Mesendoderm (in vitro differentiated cells): ENCODE results near the gene PHF21A.
"Not testable (repeated sequence)": the region's sequence is repeated elsewhere in the genome, so short reads cannot be mapped to it uniquely, and the experiment has no call there.

Source experiments
- DNase-seq: peaks from one replicate; pipeline ENCODE4 v3.0.0; 2013
- H2AK5ac ChIP-seq: 2 replicates; pipeline ENCODE4 v1.6.1; 2013; ENCODE audit warnings: low read length, inconsistent platforms
- H2BK120ac ChIP-seq: 2 replicates; pipeline ENCODE4 v1.6.1; 2013; ENCODE audit warnings: low read depth, mild to moderate bottlenecking, low read length, moderate library complexity, mixed read lengths
- H2BK15ac ChIP-seq: replicated peaks from 2 replicates; pipeline ENCODE4 v1.6.1; 2013; ENCODE audit warnings: low read depth, mild to moderate bottlenecking, moderate library complexity
- H2BK5ac ChIP-seq: 2 replicates; pipeline ENCODE4 v1.6.1; 2013; ENCODE audit warnings: low read length, inconsistent platforms
- H3K18ac ChIP-seq: 2 replicates; pipeline ENCODE4 v1.6.1; 2013; ENCODE audit warnings: mild to moderate bottlenecking, low read length, mixed read lengths
- H3K23ac ChIP-seq: one replicate; pipeline ENCODE4 v1.6.1; 2013; ENCODE audit warnings: low read length
- H3K27ac ChIP-seq: 2 replicates; pipeline ENCODE4 v1.5.1; 2013; ENCODE audit warnings: low read depth, mild to moderate bottlenecking, inconsistent platforms, low read length, moderate library complexity
- H3K27me3 ChIP-seq: 2 replicates; pipeline ENCODE4 v1.6.1; 2013; ENCODE audit warnings: low read length, control low read depth, mild to moderate bottlenecking, inconsistent platforms; ENCODE audit not compliant: insufficient read depth, poor library complexity
- H3K36me3 ChIP-seq: 2 replicates; pipeline ENCODE4 v1.6.1; 2013; ENCODE audit warnings: low read length, inconsistent platforms; ENCODE audit not compliant: control insufficient read depth, insufficient read depth
- H3K4ac ChIP-seq: one replicate; pipeline ENCODE4 v1.6.1; 2013; ENCODE audit warnings: low read depth, mild to moderate bottlenecking, low read length, moderate library complexity
- H3K4me1 ChIP-seq: 2 replicates; pipeline ENCODE4 v1.6.1; 2013; ENCODE audit warnings: low read depth, low read length, inconsistent platforms; ENCODE audit not compliant: control insufficient read depth
- H3K4me2 ChIP-seq: 2 replicates; pipeline ENCODE4 v1.6.1; 2013; ENCODE audit warnings: low read length
- H3K4me3 ChIP-seq: 2 replicates; pipeline ENCODE4 v1.5.1; 2013; ENCODE audit warnings: mild to moderate bottlenecking, low read length
- H3K56ac ChIP-seq: one replicate; pipeline ENCODE4 v1.6.1; 2013; ENCODE audit warnings: low read length
- H3K79me1 ChIP-seq: 2 replicates; pipeline ENCODE4 v1.6.1; 2013; ENCODE audit warnings: low read length, inconsistent platforms
- H3K79me2 ChIP-seq: 2 replicates; pipeline ENCODE4 v1.6.1; 2013; ENCODE audit warnings: mild to moderate bottlenecking, low read length; ENCODE audit not compliant: control insufficient read depth, insufficient read depth
- H3K9ac ChIP-seq: 2 replicates; pipeline ENCODE4 v1.6.1; 2013; ENCODE audit warnings: low read length, inconsistent platforms
- H4K5ac ChIP-seq: one replicate; pipeline ENCODE4 v1.6.1; 2013; ENCODE audit warnings: low read length
- H4K8ac ChIP-seq: one replicate; pipeline ENCODE4 v1.6.1; 2013; ENCODE audit warnings: low read depth, mild to moderate bottlenecking, control low read depth, low read length, moderate library complexity
- WGBS: extraction: QIAGEN DNeasy Blood & Tissue Kit; methylation state at CpG from one replicate; pipeline ENCODE4 v1.1.7; 2013; ENCODE audit warnings: low lambda C conversion rate, missing lambda C conversion rate; ENCODE audit not compliant: insufficient coverage; ENCODE audit errors: extremely low coverage; 5-methylcytosine and 5-hydroxymethylcytosine counted together

Gene PHF21A

GRCh38 chr11:45905576-45905975 lies 215.7 kb downstream of the PHF21A start:
- not testable (repeated sequence) for H3K79me1 ChIP-seq, H3K9ac ChIP-seq
- no CpG with 5 or more reads among the region's 6 CpGs for WGBS

GRCh38 chr11:45905095-45905494 lies 216.2 kb downstream of the PHF21A start:
- Histone ChIP-seq H3K23ac (no peak overlapping the region), H3K4me2 (no peak overlapping the region), H2BK120ac (no peak overlapping the region), H2AK5ac (no peak overlapping the region), H2BK15ac (no peak overlapping the region), H4K8ac (no peak overlapping the region), H3K4me3 (no peak overlapping the region), H3K4me1 (peaks cover 1% of the 10 kb centered on the region), H3K79me2 (no peaks in the 10 kb centered on the region), H3K27me3 (no peaks in the 10 kb centered on the region), H3K4ac (no peak overlapping the region), H2BK5ac (no peak overlapping the region), H3K18ac (no peak overlapping the region), H3K9ac (no peak overlapping the region), H3K36me3 (no peaks in the 10 kb centered on the region), H4K5ac (no peak overlapping the region), H3K27ac (no peak overlapping the region), H3K79me1 (no peaks in the 10 kb centered on the region), H3K56ac (no peak overlapping the region)
- DNase-seq = no peak
- WGBS = no CpG with 5 or more reads among the region's 19 CpGs

More at GRCh38 chr11:45905576-45905975, 215.7 kb downstream of the PHF21A start:
- H3K27me3 ChIP-seq, H3K23ac ChIP-seq, DNase-seq, H4K8ac ChIP-seq, H3K4me2 ChIP-seq, H2BK5ac ChIP-seq, H3K79me2 ChIP-seq, H3K4me1 ChIP-seq, H2BK120ac ChIP-seq, H3K36me3 ChIP-seq, H4K5ac ChIP-seq, H3K18ac ChIP-seq, H3K56ac ChIP-seq, H3K4me3 ChIP-seq, H3K27ac ChIP-seq, H2AK5ac ChIP-seq, H3K4ac ChIP-seq, H2BK15ac ChIP-seq: not testable (repeated sequence)

- no peaks in the 10 kb centered on the region for H3K27me3 ChIP-seq
- no peak overlapping the region for H2BK120ac ChIP-seq
- H3K4me1 ChIP-seq = peaks cover 1% of the 10 kb centered on the region
- no peak overlapping the region for H3K4me3 ChIP-seq
- no peak overlapping the region for H3K23ac ChIP-seq
- H3K79me2 ChIP-seq = no peaks in the 10 kb centered on the region
- H3K56ac ChIP-seq = no peak overlapping the region
- H3K79me1 ChIP-seq = no peaks in the 10 kb centered on the region
- H2BK15ac ChIP-seq = no peak overlapping the region
- H4K5ac ChIP-seq = no peak overlapping the region
- no CpG with 5 or more reads among the region's 15 CpGs for WGBS
- no peak for DNase-seq
- no peak overlapping the region for H2BK5ac ChIP-seq
- no peak overlapping the region for H4K8ac ChIP-seq
- H3K4me2 ChIP-seq = no peak overlapping the region
- no peak overlapping the region for H3K9ac ChIP-seq
- no peak overlapping the region for H2AK5ac ChIP-seq
- no peak overlapping the region for H3K4ac ChIP-seq
- no peak overlapping the region for H3K27ac ChIP-seq
- no peak overlapping the region for H3K18ac ChIP-seq
- no peaks in the 10 kb centered on the region for H3K36me3 ChIP-seq
Observed at GRCh38 chr11:45904309-45904915, 216.8 kb downstream of the PHF21A start.

GRCh38 chr11:45902452-45903380 lies 218.5 kb downstream of the PHF21A start:
- Histone ChIP-seq H3K23ac (no peak overlapping the region), H3K4me3 (no peak overlapping the region), H3K4ac (no peak overlapping the region), H3K4me1 (peaks cover 1% of the 10 kb centered on the region), H3K18ac (no peak overlapping the region), H3K27ac (no peak overlapping the region), H2BK5ac (no peak overlapping the region), H3K79me1 (no peaks in the 10 kb centered on the region), H3K9ac (no peak overlapping the region), H3K36me3 (no peaks in the 10 kb centered on the region), H4K8ac (no peak overlapping the region), H3K27me3 (no peaks in the 10 kb centered on the region), H2BK120ac (no peak overlapping the region), H4K5ac (no peak overlapping the region), H3K79me2 (no peaks in the 10 kb centered on the region), H2BK15ac (no peak overlapping the region), H3K4me2 (no peak overlapping the region), H3K56ac (no peak overlapping the region), H2AK5ac (no peak overlapping the region)
- no peak for DNase-seq
- WGBS = no CpG with 5 or more reads among the region's 56 CpGs

GRCh38 chr11:45901626-45902025 lies 219.6 kb downstream of the PHF21A start:
- Histone ChIP-seq H3K4me3 (no peak overlapping the region), H3K4ac (no peak overlapping the region), H4K5ac (no peak overlapping the region), H2AK5ac (no peak overlapping the region), H3K27ac (no peak overlapping the region), H3K9ac (no peak overlapping the region), H3K23ac (no peak overlapping the region), H3K36me3 (no peaks in the 10 kb centered on the region), H3K79me1 (no peaks in the 10 kb centered on the region), H3K4me2 (no peak overlapping the region), H3K27me3 (no peaks in the 10 kb centered on the region), H3K4me1 (peaks cover 1% of the 10 kb centered on the region), H2BK5ac (no peak overlapping the region), H2BK120ac (no peak overlapping the region), H2BK15ac (no peak overlapping the region), H4K8ac (no peak overlapping the region), H3K18ac (no peak overlapping the region), H3K56ac (no peak overlapping the region), H3K79me2 (no peaks in the 10 kb centered on the region)
- WGBS = no CpG with 5 or more reads among the region's 6 CpGs
- DNase-seq = no peak
